Activated CD4-positive, CD25-positive, alpha-beta regulatory T cell (primary cell): ENCODE data around the gene RXFP4.

Source experiments
- DNase-seq, 4 experiments: peaks; one replicate each; lab custom pipeline; 2025; lab: John Stamatoyannopoulos, UW

The RXFP4 gene

DNA sequence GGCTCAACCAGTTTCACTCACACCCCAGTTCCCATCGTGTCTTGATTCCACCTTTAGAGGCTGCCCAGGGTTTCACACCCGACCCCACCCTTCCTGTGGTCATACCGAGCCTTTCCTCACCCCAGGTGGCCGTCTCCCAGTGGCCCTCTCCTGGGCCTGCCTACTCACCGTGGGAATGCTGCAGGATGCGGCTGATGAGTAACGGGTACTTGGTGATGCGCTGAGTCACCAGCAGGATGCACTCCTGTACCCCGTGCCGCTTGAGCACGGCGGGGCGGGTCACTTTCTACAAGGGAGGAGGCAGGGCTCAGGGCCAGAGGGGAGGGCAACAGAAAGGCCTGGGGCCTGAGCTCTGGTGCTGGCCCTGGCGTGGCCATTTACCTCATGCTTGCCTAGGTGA is 20.5 kb downstream of the RXFP4 start:
- no peak for DNase-seq

DNA sequence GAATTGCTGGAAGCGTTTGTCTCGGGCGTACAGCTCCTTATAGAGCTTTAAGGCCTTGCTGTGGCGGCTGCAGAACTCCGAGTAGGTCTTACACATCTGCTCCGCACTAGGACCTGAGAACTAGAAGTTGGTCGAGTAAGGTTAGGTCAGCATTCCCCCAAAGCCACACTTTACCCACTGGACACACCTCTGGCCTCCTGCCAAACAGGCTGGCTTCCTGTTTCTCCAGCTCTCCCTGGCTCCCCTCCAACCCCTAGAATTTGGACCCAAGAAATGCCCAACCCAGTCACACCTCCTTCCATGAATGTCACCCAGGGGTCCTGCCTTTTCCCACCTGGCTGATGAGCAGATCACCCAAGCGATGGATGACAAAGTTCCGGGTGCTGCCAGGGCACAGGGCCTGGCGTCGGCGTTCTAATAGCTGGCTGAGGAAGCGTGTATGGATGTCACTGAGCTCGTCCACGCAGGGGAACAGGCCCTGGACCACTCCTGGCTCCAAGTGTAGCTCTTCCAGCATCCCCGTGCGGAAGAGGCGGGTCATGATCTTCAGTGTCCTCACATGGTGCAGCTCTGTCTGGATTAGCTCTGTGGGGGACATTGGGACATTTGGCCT is 21.3 kb downstream of the RXFP4 start:
- no peak for DNase-seq

DNA sequence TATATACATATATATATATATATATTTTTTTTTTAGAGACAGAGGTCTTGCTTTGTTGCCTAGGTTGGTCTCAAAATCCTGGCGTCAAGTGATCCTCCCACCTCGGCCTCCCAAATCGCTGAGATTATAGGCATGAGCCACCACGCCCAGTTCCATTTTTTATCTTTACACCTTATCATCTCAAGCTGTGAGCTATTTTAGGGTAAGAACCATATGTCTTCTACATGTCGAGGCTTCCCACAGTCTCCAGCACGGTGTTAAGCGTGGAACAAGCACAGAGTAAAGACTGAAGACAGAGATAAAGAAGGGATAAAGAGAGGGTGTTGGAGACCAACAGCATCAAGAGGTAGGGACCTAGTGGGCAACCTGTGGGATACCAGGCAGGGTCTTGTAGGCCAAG is 22.8 kb downstream of the RXFP4 start:
- DNase-seq = no peak

- DNase-seq = no peak
Measured at GRCh38 chr1:155966135-155966534, 24.7 kb downstream of the RXFP4 start.

- no peak for DNase-seq
Measured at GRCh38 chr1:155966750-155967149, 25.3 kb downstream of the RXFP4 start.

- no peak for DNase-seq
Measured at GRCh38 chr1:155967341-155968050, 26.1 kb downstream of the RXFP4 start.

- no peak for DNase-seq
Measured at GRCh38 chr1:155968051-155968400, 26.6 kb downstream of the RXFP4 start.

- no peak for DNase-seq
Measured at GRCh38 chr1:155968670-155969069, 27.2 kb downstream of the RXFP4 start.

DNA sequence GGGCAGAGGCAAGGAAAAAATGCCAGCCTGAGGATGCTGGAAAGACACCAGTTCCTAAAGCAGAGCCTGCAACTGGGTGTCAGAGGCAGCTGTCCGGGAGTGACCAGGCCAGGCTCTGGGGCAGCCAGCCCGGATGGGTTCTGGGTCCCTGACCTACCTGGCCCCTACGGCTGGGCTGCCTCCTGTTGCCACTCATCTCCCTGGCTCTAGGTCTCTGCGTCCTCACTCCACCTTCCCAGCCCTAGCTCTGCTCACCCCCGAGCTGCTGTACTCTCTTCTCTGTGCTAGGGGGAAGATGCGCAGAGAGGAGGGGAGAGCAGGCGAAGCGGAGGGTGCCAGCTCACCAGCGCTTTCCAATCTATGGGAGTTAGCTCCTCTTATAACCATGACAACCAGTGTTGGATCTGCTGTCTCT is 27.9 kb downstream of the RXFP4 start:
- DNase-seq = no peak

DNA sequence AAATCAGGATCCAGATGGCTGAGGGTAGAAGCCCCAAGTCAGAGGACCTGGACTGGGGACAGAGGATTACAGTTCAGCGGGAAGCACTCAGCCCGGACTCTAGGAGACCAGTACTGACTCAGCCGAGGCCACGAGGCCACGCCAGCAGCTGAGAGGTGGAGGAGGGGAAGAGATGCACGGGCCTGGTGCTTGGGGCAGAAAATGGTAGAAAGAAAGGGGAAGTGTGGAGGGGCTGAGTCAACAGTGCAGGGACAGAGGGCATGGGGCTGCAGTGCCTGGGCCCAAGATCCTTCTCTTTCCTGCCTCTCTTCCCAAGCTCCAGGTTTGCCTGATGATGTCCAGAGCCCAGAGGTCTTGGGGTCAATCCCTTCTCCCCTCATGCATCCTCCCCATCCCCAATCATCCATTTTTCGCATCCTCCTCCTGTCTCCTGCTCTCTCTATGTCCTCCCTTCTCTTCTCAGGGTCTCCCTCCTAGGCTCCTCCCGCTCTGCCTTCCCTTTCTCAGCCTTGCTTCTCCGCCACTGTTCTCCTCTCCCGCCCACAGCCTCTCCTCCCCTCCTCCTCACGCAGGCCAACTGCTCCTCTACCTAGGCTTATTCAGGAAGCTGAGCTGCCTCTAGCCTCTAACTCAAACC is 29.2 kb downstream of the RXFP4 start:
- no peak for DNase-seq

GRCh38 chr1:155971910-155972809 is 30.7 kb downstream of the RXFP4 start:
- no peak for DNase-seq

DNA sequence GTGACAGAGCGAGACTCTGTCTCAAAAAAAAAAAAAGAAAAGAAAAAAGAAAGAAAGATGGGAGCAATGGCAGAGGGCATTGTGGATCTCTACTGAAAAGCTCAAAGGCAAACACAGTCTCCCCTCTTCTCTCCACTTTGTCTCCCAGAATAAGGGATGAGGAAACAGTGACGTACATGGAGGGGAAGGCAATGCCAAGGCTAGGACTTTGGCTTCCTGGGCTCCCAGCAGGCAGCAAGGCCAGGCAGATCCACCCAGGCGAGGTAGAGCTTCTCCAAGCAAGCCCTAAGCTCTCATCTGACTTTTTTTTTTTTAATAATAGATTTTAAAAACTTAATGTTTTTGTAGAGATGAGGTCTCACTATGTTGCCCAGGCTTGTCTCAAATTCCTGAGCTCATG is 32.3 kb downstream of the RXFP4 start:
- no peak for DNase-seq

DNA sequence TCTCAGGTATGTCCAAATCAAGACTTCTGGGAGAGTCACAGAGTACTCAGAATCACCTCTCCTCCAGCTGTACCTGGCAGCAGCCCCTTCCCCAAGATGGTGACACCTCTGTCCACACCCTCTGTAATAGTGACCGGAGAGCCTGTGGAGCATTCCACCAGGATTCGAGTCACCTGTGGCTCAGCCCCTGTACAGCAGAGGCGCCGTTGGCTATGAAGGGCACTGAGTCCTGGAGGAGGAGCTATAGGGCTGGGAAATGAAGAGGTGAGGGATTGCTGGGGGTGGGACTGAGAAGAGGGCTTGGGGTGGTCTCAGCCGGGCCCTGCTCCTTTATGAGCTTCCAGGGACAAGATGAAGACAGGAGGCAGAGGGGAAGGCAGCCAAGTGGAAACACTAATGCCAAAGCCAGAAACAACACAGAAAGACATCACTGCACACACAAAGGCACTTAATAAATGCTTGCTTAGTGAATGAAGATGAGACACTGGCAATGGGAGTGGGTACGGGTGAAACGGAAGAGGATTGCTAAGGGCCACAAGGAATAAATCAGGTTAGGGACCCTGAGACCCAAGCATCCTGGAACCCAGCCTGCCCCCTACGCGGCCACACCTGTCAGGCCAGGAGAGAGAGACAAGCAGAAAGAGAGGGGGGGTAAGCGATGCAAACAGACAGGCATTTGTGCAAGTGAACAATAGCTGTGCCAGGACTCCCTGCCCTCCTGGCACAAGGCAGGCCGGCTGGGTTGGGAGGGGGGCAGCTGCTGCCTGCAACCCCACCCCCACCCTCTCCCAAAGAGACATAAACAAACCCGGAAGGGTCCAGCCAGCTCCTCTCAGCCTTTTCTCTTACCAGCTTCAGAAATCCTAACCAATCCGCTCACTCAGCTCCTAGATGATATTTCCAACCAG is 33.0 kb downstream of the RXFP4 start:
- DNase-seq = no peak

- no peak for DNase-seq
Measured at GRCh38 chr1:155975375-155976061, 34.1 kb downstream of the RXFP4 start.

- peak in 1 of 4 experiments; percentile 27 for DNase-seq
Measured at GRCh38 chr1:155976062-155976912, 34.8 kb downstream of the RXFP4 start.

GRCh38 chr1:155976913-155977689 is 35.7 kb downstream of the RXFP4 start:
- DNase-seq = no peak

- peak in 1 of 4 experiments; percentile 20 for DNase-seq
Measured at GRCh38 chr1:155977690-155978324, 36.4 kb downstream of the RXFP4 start.

DNA sequence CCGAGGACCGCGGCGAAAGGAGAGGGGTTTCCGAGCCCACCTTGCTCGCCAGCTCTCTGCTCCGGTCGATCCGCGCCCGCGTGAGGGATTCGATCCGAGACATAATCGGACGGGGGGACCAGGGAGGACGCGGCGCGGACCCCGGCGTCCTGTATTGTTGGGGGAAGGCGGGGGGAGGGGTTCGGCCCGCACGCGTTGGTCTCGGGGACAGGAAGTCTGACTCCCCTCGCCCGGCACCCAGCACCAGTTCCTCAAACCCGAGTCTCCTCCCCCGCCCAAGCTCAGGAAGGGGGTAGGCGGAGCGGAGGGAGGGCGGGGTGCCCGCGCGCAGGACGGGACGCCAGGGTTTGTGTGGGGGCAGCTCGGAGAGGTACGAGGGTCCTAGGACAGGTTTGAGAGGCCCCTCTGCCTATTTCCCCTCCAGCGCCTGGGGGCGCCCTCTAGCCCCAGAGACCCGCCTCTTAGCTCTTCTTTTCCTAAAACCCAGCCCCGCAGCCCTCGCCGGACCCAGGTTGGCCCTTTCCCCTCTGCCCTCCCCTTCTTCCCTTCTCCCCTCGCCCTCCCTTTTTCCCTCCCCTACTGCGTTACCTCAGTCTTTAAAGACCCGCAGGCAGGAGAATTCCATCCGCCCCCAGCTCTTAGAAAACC is 37.0 kb downstream of the RXFP4 start, which contains the start of gene ARHGEF2:
TSS of gene ARHGEF2 (minus strand) at position 223 of the 648 bp plus-strand sequence. CDS start at position 103, 120 bp downstream.
- peak; percentile 51 to 68 (median 61) for DNase-seq
